Mesenchymal stem cell (in vitro differentiated cells and primary cell): Measurements from ENCODE around the gene STMP1.
"Not testable (repeated sequence)": the region's sequence is repeated elsewhere in the genome, so short reads cannot be mapped to it uniquely, and the experiment has no call there.

ENCODE experiments used
- DNase-seq: peaks from one replicate; pipeline ENCODE4 v3.0.0-alpha.2; 2013
- H2AFZ ChIP-seq: one replicate; pipeline ENCODE4 v1.6.1; 2013; ENCODE audit warnings: low read depth, mild to moderate bottlenecking, control low read depth, inconsistent platforms, low read length, moderate library complexity
- H2AK5ac ChIP-seq: 2 replicates; pipeline ENCODE4 v1.6.1; 2013; ENCODE audit warnings: low read length, moderate library complexity, mild to moderate bottlenecking, inconsistent platforms; ENCODE audit not compliant: severe bottlenecking
- H2BK120ac ChIP-seq: one replicate; pipeline ENCODE4 v1.6.1; 2013; ENCODE audit warnings: low read depth, mild to moderate bottlenecking, inconsistent platforms, low read length, moderate library complexity
- H2BK12ac ChIP-seq, 2 experiments: one replicate each; pipeline ENCODE4 v1.6.1; 2013; ENCODE audit warnings: inconsistent platforms in 2 of 2, low read length in 2 of 2, mild to moderate bottlenecking in 2 of 2, moderate library complexity in 2 of 2, control low read depth in 1 of 2
- H2BK15ac ChIP-seq: one replicate; pipeline ENCODE4 v1.6.1; 2013; ENCODE audit warnings: mild to moderate bottlenecking, low read depth, inconsistent platforms; ENCODE audit not compliant: poor library complexity, severe bottlenecking
- H2BK5ac ChIP-seq: 2 replicates; pipeline ENCODE4 v1.6.1; 2013; ENCODE audit warnings: low read depth, mild to moderate bottlenecking, low read length, control low read depth, inconsistent platforms; ENCODE audit not compliant: poor library complexity, severe bottlenecking
- H3K14ac ChIP-seq, 2 experiments: one replicate each; pipeline ENCODE4 v1.6.1; 2013; ENCODE audit warnings: inconsistent platforms in 2 of 2, low read length in 2 of 2, control low read depth in 1 of 2, mild to moderate bottlenecking in 1 of 2, moderate library complexity in 1 of 2
- H3K18ac ChIP-seq, 2 experiments: one replicate each; pipeline ENCODE4 v1.6.1; 2013; ENCODE audit warnings: inconsistent platforms in 2 of 2, low read length in 2 of 2, control low read depth in 1 of 2, low read depth in 1 of 2, mild to moderate bottlenecking in 1 of 2
- H3K23ac ChIP-seq, 2 experiments: one replicate each; pipeline ENCODE4 v1.6.1; 2013; ENCODE audit warnings: inconsistent platforms in 2 of 2, low read length in 2 of 2, mild to moderate bottlenecking in 2 of 2, moderate library complexity in 2 of 2, control low read depth in 1 of 2
- H3K27ac ChIP-seq: 2 replicates; pipeline ENCODE4 v1.5.1; 2013; ENCODE audit warnings: mild to moderate bottlenecking, moderate library complexity, low read length, control low read depth, inconsistent platforms; ENCODE audit not compliant: poor library complexity, severe bottlenecking
- H3K27me3 ChIP-seq, 2 experiments: 2 replicates each; pipeline versions ENCODE4 v1.6.1 to v1.7.0; 2013; ENCODE audit warnings: low read length in 2 of 2, mild to moderate bottlenecking in 2 of 2, moderate library complexity in 2 of 2, control low read depth in 1 of 2, inconsistent platforms in 1 of 2; ENCODE audit not compliant: control insufficient read depth in 1 of 2, insufficient read depth in 1 of 2
- H3K36me3 ChIP-seq, 2 experiments: 2 replicates each; pipeline versions ENCODE4 v1.6.1 to v1.7.0; 2013; ENCODE audit warnings: low read length in 2 of 2, control low read depth in 1 of 2, inconsistent platforms in 1 of 2, low read depth in 1 of 2, mild to moderate bottlenecking in 1 of 2; ENCODE audit not compliant: insufficient read depth in 2 of 2, control insufficient read depth in 1 of 2
- H3K4ac ChIP-seq, 2 experiments: one replicate each; pipeline ENCODE4 v1.6.1; 2013; ENCODE audit warnings: inconsistent platforms in 2 of 2, low read length in 2 of 2, mild to moderate bottlenecking in 2 of 2, moderate library complexity in 2 of 2, control low read depth in 1 of 2, low read depth in 1 of 2
- H3K4me1 ChIP-seq: 2 replicates; pipeline ENCODE4 v1.6.1; 2013; ENCODE audit warnings: low read depth, low read length, control low read depth; ENCODE audit not compliant: control insufficient read depth, insufficient read depth
- H3K4me2 ChIP-seq: 2 replicates; pipeline ENCODE4 v1.6.1; 2013; ENCODE audit warnings: low read length, mild to moderate bottlenecking, inconsistent platforms; ENCODE audit not compliant: poor library complexity, severe bottlenecking
- H3K4me3 ChIP-seq, 2 experiments: 2 replicates each; pipeline versions ENCODE4 v1.5.1 to v1.7.0; 2013; ENCODE audit warnings: low read length in 2 of 2, mild to moderate bottlenecking in 2 of 2, control low read depth in 1 of 2, low read depth in 1 of 2; ENCODE audit not compliant: insufficient read depth in 1 of 2
- H3K79me1 ChIP-seq: replicated peaks from 2 replicates; pipeline ENCODE4 v1.6.1; 2013; ENCODE audit warnings: mild to moderate bottlenecking, control low read depth, low read length, inconsistent platforms; ENCODE audit not compliant: poor library complexity, severe bottlenecking
- H3K9ac ChIP-seq: 2 replicates; pipeline ENCODE4 v1.7.0; 2013; ENCODE audit warnings: mild to moderate bottlenecking, low read length, moderate library complexity
- H3K9me3 ChIP-seq: 2 replicates; pipeline ENCODE4 v1.7.0; 2013; ENCODE audit warnings: mild to moderate bottlenecking, low read length; ENCODE audit not compliant: control insufficient read depth
- H4K8ac ChIP-seq: one replicate; pipeline ENCODE4 v1.6.1; 2013; ENCODE audit warnings: inconsistent platforms, mild to moderate bottlenecking, low read length, moderate library complexity
- H4K91ac ChIP-seq: one replicate; pipeline ENCODE4 v1.6.1; 2013; ENCODE audit warnings: mild to moderate bottlenecking, low read length, inconsistent platforms
- WGBS: methylation state at CpG from one replicate; pipeline ENCODE4 v1.1.7; 2013; ENCODE audit warnings: mixed read lengths; 5-methylcytosine and 5-hydroxymethylcytosine counted together

Gene STMP1

GRCh38 chr7:135668852-135669395 lies 6.6 kb downstream of the STMP1 start:
- H2BK12ac ChIP-seq, H2AK5ac ChIP-seq, DNase-seq, H3K4me3 ChIP-seq, H2BK5ac ChIP-seq, H3K18ac ChIP-seq, H3K4me1 ChIP-seq, H3K27ac ChIP-seq, H3K4ac ChIP-seq, H3K9me3 ChIP-seq, H2BK15ac ChIP-seq, H2AFZ ChIP-seq, H3K14ac ChIP-seq, H4K91ac ChIP-seq, H3K4me2 ChIP-seq, H3K23ac ChIP-seq, H3K27me3 ChIP-seq, H4K8ac ChIP-seq, H2BK120ac ChIP-seq: not testable (repeated sequence)
- peaks cover 11 to 18% of the 10 kb centered on the region in 2 experiments for H3K36me3 ChIP-seq
- WGBS: 80% methylated on average over 5 of the region's 6 CpGs
- peak overlapping the region; percentile 77 for H3K9ac ChIP-seq
- peaks cover 12% of the 10 kb centered on the region for H3K79me1 ChIP-seq

- Histone ChIP-seq H4K8ac (no peak overlapping the region), H3K4me1 (peaks cover 6% of the 10 kb centered on the region), H3K14ac (no peak overlapping the region), H2BK15ac (no peak overlapping the region), H4K91ac (no peak overlapping the region), H3K4me3 (peak overlapping the region in 1 of 2 experiments; percentile 9), H3K27ac (no peak overlapping the region), H3K4me2 (no peak overlapping the region), H2BK5ac (no peak overlapping the region), H3K9ac (peak overlapping the region; percentile 77), H3K36me3 (peaks cover 11 to 27% of the 10 kb centered on the region in 2 experiments), H2AK5ac (no peak overlapping the region), H3K23ac (no peak overlapping the region), H3K27me3 (no peaks in the 10 kb centered on the region), H2AFZ (no peak overlapping the region), H3K9me3 (no peaks in the 10 kb centered on the region), H2BK12ac (no peak overlapping the region), H3K79me1 (peaks cover 11% of the 10 kb centered on the region), H3K18ac (no peak overlapping the region), H2BK120ac (no peak overlapping the region), H3K4ac (no peak overlapping the region)
- WGBS: 100% methylated on average over 1 of the region's 1 CpG
- DNase-seq: no peak
Observed at GRCh38 chr7:135669774-135670173, 7.5 kb downstream of the STMP1 start.

DNA sequence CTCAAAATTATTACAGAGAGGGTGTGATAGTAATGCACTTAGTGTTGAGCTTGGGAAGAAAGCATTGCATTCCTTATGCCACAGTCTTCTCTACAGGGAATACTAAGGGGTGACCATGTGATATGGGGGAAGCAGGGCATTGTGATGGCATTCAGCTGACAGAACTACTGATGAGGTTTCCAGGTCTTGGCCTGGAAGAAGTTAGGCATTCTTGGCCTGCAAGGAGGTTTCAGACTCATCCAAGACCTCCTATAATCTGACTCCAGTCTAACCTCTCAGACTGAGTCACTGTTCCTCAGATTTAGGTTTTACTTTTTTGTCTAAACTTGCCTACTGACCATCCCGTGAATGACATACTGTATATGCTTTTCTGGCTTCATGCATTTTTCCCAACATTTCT lies 7.9 kb downstream of the STMP1 start:
- 57% methylated on average over 1 of the region's 1 CpG for WGBS

DNA sequence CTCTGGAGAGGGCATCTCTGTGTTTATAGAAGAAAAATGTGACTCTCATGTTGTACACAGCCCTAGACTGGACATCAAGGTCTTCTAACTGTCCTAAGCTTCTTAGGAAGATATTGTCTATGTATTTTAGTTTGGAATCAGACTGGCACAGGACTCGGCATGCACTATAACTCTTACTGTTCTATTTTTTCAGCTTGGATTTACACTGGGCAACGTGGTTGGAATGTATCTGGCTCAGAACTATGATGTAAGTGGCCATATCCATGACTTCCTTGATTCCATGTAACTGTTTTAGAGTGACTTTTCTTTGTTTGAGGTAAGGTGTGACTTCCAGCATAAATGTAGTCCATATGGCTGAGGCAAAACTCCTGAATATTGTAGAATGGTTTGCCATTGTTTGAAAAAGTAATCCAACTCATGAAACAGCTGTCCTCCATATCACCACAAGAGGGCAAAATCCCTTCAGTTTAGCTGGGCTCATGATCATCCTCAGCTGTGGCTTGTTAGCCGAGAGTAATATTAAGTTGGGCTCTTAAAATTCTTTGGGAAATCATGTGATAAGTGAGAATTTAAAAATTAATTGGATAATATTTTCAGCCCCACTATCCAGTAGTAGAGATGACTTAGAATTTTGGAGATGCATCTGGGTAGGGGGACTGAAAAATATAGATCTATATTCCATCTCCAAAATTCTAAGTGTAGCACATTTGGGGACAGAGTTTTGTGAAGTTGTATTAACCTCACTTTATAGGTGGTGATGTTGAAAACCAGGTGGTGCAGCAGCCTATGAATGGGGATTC lies 10.4 kb downstream of the STMP1 start:
- H3K4me3 ChIP-seq: no peak overlapping the region
- H3K27ac ChIP-seq: no peak overlapping the region
- peaks cover 7 to 48% of the 10 kb centered on the region in 2 experiments for H3K36me3 ChIP-seq
- no peak overlapping the region for H2BK15ac ChIP-seq
- no peak overlapping the region for H2BK5ac ChIP-seq
- no peak overlapping the region for H2BK120ac ChIP-seq
- H3K18ac ChIP-seq: no peak overlapping the region
- H3K9ac ChIP-seq: peak overlapping the region; percentile 74
- peaks cover 3% of the 10 kb centered on the region for H3K4me1 ChIP-seq
- H3K27me3 ChIP-seq: no peaks in the 10 kb centered on the region
- no peak overlapping the region for H3K4me2 ChIP-seq
- peak overlapping the region in 1 of 2 experiments; percentile 5 for H3K4ac ChIP-seq
- H3K23ac ChIP-seq: no peak overlapping the region
- H3K14ac ChIP-seq: no peak overlapping the region
- no peak overlapping the region for H2BK12ac ChIP-seq
- no peak overlapping the region for H2AK5ac ChIP-seq
- peaks cover 22% of the 10 kb centered on the region for H3K79me1 ChIP-seq
- no peak overlapping the region for H4K8ac ChIP-seq
- peak; percentile 75 for DNase-seq
- H2AFZ ChIP-seq: no peak overlapping the region
- H3K9me3 ChIP-seq: no peaks in the 10 kb centered on the region
- H4K91ac ChIP-seq: no peak overlapping the region
- WGBS: 90% methylated on average over 2 of the region's 3 CpGs

More for the DNA sequence above, 7.9 kb downstream of the STMP1 start:
- Histone ChIP-seq H4K91ac (no peak overlapping the region), H3K9me3 (no peaks in the 10 kb centered on the region), H3K4me1 (peaks cover 6% of the 10 kb centered on the region), H2BK5ac (no peak overlapping the region), H3K79me1 (peaks cover 11% of the 10 kb centered on the region), H3K4ac (no peak overlapping the region), H3K27me3 (no peaks in the 10 kb centered on the region), H3K23ac (no peak overlapping the region), H2BK120ac (no peak overlapping the region), H3K14ac (no peak overlapping the region), H3K9ac (peak overlapping the region; percentile 77), H2AFZ (no peak overlapping the region), H3K27ac (no peak overlapping the region), H3K36me3 (peaks cover 11 to 31% of the 10 kb centered on the region in 2 experiments), H2BK12ac (no peak overlapping the region), H3K4me2 (no peak overlapping the region), H2BK15ac (no peak overlapping the region), H2AK5ac (no peak overlapping the region), H3K4me3 (peak overlapping the region in 1 of 2 experiments; percentile 9), H4K8ac (no peak overlapping the region), H3K18ac (no peak overlapping the region)
- peak; percentile 50 for DNase-seq
